Measurements from ENCODE around the gene CRYBG1.
"Not testable (repeated sequence)": the region's sequence is repeated elsewhere in the genome, so short reads cannot be mapped to it uniquely, and the experiment has no call there.

The CRYBG1 gene

GRCh38 chr6:106564476-106564875, 204.0 kb downstream of the CRYBG1 start:
- H3K9me3 Mint-ChIP-seq, result no peaks in the 10 kb centered on the region
- peaks cover 16% of the 10 kb centered on the region for H3K36me3 Mint-ChIP-seq

GRCh38 chr6:106568530-106568929, 208.0 kb downstream of the CRYBG1 start:
- Mint-ChIP-seq H3K9me3 (no peaks in the 10 kb centered on the region), H3K36me3 (peaks cover 23% of the 10 kb centered on the region), H3K27ac (no peak overlapping the region), H3K4me3 (no peak overlapping the region), H3K27me3 (no peaks in the 10 kb centered on the region), H3K4me1 (peaks cover 14% of the 10 kb centered on the region)
- ATAC-seq (ENCODE audit: low read depth), result no peak
- no peak for DNase-seq (ENCODE audit: low spot score in 2 of 2)

More at GRCh38 chr6:106564476-106564875, 204.0 kb downstream of the CRYBG1 start:
- H3K27me3 Mint-ChIP-seq, result no peaks in the 10 kb centered on the region
- no peak overlapping the region for H3K4me3 Mint-ChIP-seq
- no peak for DNase-seq (ENCODE audit: low spot score in 2 of 2)
- ATAC-seq (ENCODE audit: low read depth), result no peak
- peak overlapping the region; percentile 84 for H3K27ac Mint-ChIP-seq
- peaks cover 8% of the 10 kb centered on the region for H3K4me1 Mint-ChIP-seq

- Mint-ChIP-seq H3K4me3 (no peak overlapping the region), H3K27me3 (no peaks in the 10 kb centered on the region), H3K4me1 (peaks cover 12% of the 10 kb centered on the region), H3K36me3 (peaks cover 18% of the 10 kb centered on the region), H3K27ac (no peak overlapping the region), H3K9me3 (no peaks in the 10 kb centered on the region)
- ATAC-seq (ENCODE audit: low read depth) (no peak), DNase-seq (ENCODE audit: low spot score in 2 of 2) (no peak)
Measured at GRCh38 chr6:106569428-106569827, 208.9 kb downstream of the CRYBG1 start.

- Mint-ChIP-seq H3K27me3 (no peaks in the 10 kb centered on the region), H3K4me3 (no peak overlapping the region), H3K9me3 (no peaks in the 10 kb centered on the region), H3K4me1 (peaks cover 8% of the 10 kb centered on the region), H3K36me3 (peaks cover 28% of the 10 kb centered on the region), H3K27ac (peak overlapping the region; percentile 78)
- ATAC-seq (ENCODE audit: low read depth) (no peak), DNase-seq (ENCODE audit: low spot score in 2 of 2) (no peak)
Measured at GRCh38 chr6:106572436-106572835, 211.9 kb downstream of the CRYBG1 start.

- H3K4me3 Mint-ChIP-seq, result no peak overlapping the region
- peaks cover 8% of the 10 kb centered on the region for H3K4me1 Mint-ChIP-seq
- H3K9me3 Mint-ChIP-seq, result no peaks in the 10 kb centered on the region
- ATAC-seq (ENCODE audit: low read depth) (no peak), DNase-seq (ENCODE audit: low spot score in 2 of 2) (no peak)
- peaks cover 29% of the 10 kb centered on the region for H3K36me3 Mint-ChIP-seq
- peak overlapping the region; percentile 78 for H3K27ac Mint-ChIP-seq
- H3K27me3 Mint-ChIP-seq, result no peaks in the 10 kb centered on the region
Measured at GRCh38 chr6:106572875-106573585, 212.5 kb downstream of the CRYBG1 start.

GRCh38 chr6:106574741-106575458, 214.4 kb downstream of the CRYBG1 start:
- Mint-ChIP-seq H3K27ac (peak overlapping the region; percentile 90), H3K36me3 (peaks cover 30% of the 10 kb centered on the region), H3K4me1 (peaks cover 8% of the 10 kb centered on the region), H3K27me3 (no peaks in the 10 kb centered on the region), H3K4me3 (no peak overlapping the region), H3K9me3 (no peaks in the 10 kb centered on the region)
- no peak for DNase-seq (ENCODE audit: low spot score in 2 of 2)
- ATAC-seq (ENCODE audit: low read depth), result no peak

- Mint-ChIP-seq H3K4me1 (peaks cover 2% of the 10 kb centered on the region), H3K27ac (no peak overlapping the region), H3K4me3 (no peak overlapping the region), H3K27me3 (no peaks in the 10 kb centered on the region), H3K9me3 (no peaks in the 10 kb centered on the region), H3K36me3 (peaks cover 37% of the 10 kb centered on the region)
- DNase-seq (ENCODE audit: low spot score in 2 of 2) (no peak), ATAC-seq (ENCODE audit: low read depth) (no peak)
Measured at GRCh38 chr6:106579281-106579680, 218.8 kb downstream of the CRYBG1 start.

- peak overlapping the region; percentile 9 for H3K27ac Mint-ChIP-seq
- DNase-seq (ENCODE audit: low spot score in 2 of 2) (no peak), ATAC-seq (ENCODE audit: low read depth) (no peak)
- H3K4me3 Mint-ChIP-seq, result no peak overlapping the region
- H3K4me1 Mint-ChIP-seq, result peaks cover 2% of the 10 kb centered on the region
- H3K9me3 Mint-ChIP-seq, result no peaks in the 10 kb centered on the region
- no peaks in the 10 kb centered on the region for H3K27me3 Mint-ChIP-seq
- H3K36me3 Mint-ChIP-seq, result peaks cover 34% of the 10 kb centered on the region
Measured at GRCh38 chr6:106581468-106581867, 221.0 kb downstream of the CRYBG1 start.

- no peak overlapping the region for H3K4me3 Mint-ChIP-seq
- no peak overlapping the region for H3K27ac Mint-ChIP-seq
- ATAC-seq (ENCODE audit: low read depth), result no peak
Measured at GRCh38 chr6:106586815-106587415, 226.4 kb downstream of the CRYBG1 start.

GRCh38 chr6:106588937-106589336, 228.4 kb downstream of the CRYBG1 start:
- peak overlapping the region; percentile 90 for H3K27ac Mint-ChIP-seq
- not testable (repeated sequence) for H3K4me3 Mint-ChIP-seq; DNase-seq (ENCODE audit: low spot score in 2 of 2); H3K9me3 Mint-ChIP-seq; ATAC-seq (ENCODE audit: low read depth); H3K27me3 Mint-ChIP-seq; H3K4me1 Mint-ChIP-seq
- H3K36me3 Mint-ChIP-seq, result peaks cover 28% of the 10 kb centered on the region

More at GRCh38 chr6:106586815-106587415, 226.4 kb downstream of the CRYBG1 start:
- Mint-ChIP-seq H3K36me3 (peaks cover 36% of the 10 kb centered on the region), H3K9me3 (peaks cover 2% of the 10 kb centered on the region), H3K4me1 (peaks cover 5% of the 10 kb centered on the region), H3K27me3 (no peaks in the 10 kb centered on the region)
- no peak for DNase-seq (ENCODE audit: low spot score in 2 of 2)

- no peak overlapping the region for H3K27ac Mint-ChIP-seq
- H3K36me3 Mint-ChIP-seq, result peaks cover 22% of the 10 kb centered on the region
- H3K27me3 Mint-ChIP-seq, result no peaks in the 10 kb centered on the region
- H3K4me3 Mint-ChIP-seq, result no peak overlapping the region
- peaks cover 2% of the 10 kb centered on the region for H3K9me3 Mint-ChIP-seq
- ATAC-seq (ENCODE audit: low read depth), result no peak
- DNase-seq (ENCODE audit: low spot score in 2 of 2), result no peak
- H3K4me1 Mint-ChIP-seq, result peaks cover 3% of the 10 kb centered on the region
Measured at GRCh38 chr6:106591111-106591825, 230.8 kb downstream of the CRYBG1 start.

- Mint-ChIP-seq H3K36me3 (peaks cover 15% of the 10 kb centered on the region), H3K27me3 (no peaks in the 10 kb centered on the region), H3K4me1 (no peaks in the 10 kb centered on the region), H3K4me3 (no peak overlapping the region), H3K9me3 (no peaks in the 10 kb centered on the region), H3K27ac (no peak overlapping the region)
- no peak for DNase-seq (ENCODE audit: low spot score in 2 of 2)
- ATAC-seq (ENCODE audit: low read depth), result no peak
Measured at GRCh38 chr6:106599440-106599839, 238.9 kb downstream of the CRYBG1 start.

- Mint-ChIP-seq H3K27ac (no peak overlapping the region), H3K4me1 (no peaks in the 10 kb centered on the region)
Measured at GRCh38 chr6:106600329-106600728, 239.8 kb downstream of the CRYBG1 start.

More at GRCh38 chr6:106600329-106600728, 239.8 kb downstream of the CRYBG1 start:
- DNase-seq (ENCODE audit: low spot score in 2 of 2) (no peak), ATAC-seq (ENCODE audit: low read depth) (no peak)
- peaks cover 19% of the 10 kb centered on the region for H3K36me3 Mint-ChIP-seq
- H3K27me3 Mint-ChIP-seq, result no peaks in the 10 kb centered on the region
- H3K9me3 Mint-ChIP-seq, result no peaks in the 10 kb centered on the region
- no peak overlapping the region for H3K4me3 Mint-ChIP-seq
